Measurements from ENCODE around the gene NR2F2. TPM values are rescaled to one million over a fixed set of nuclear protein-coding genes. Genes with fewer than 3 reads are reported as not detected.

The NR2F2 gene
- total RNA-seq, 1 donor from 2014 or later, result 39.8 TPM

DNA sequence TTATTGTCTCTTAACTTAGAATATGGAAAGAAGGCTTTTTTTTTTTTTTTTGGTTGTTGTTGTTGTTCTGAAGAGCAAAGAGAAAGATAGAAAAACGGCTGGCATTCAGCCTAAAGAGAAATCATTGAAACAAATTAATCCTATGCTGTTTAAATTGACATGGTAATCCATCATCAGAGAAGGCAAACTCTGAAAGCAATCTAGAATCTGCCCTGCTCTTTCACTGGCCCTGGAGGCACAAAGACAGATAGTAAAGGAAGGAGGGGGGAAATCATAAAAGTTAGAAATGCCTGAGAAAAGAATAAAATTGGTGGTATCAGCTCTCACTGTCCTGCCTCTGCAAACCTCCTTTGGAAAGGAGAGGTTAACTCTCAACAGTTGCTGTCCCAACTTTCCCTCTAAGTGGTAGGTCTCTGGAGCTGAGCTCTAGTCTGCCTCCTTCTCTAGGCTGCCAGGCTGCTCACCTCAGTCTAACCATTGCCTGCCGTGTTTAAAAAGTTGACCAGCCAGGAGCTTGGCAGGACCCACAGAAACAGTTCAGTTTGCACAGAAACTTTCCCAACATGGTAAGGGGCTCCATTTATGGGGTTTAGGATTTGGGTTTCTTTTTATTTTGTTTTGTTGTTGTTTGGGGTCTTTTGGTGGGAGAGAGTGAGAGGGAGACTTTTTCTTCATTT lies 13.4 kb upstream of the NR2F2 start:
- no peaks in the 10 kb centered on the region for H3K27me3 ChIP-seq
- H3K4me1 ChIP-seq, result no peaks in the 10 kb centered on the region
- no peaks in the 10 kb centered on the region for H3K36me3 ChIP-seq
- intact Hi-C loops (cut with DNase I), result no loop called here
- peak overlapping the region; percentile 10 for H3K27ac ChIP-seq
- no peak for TF ChIP-seq POLR2AphosphoS5 (IDR thresholded peaks at IDR 0.05; ENCODE audit: insufficient read depth in 1 of 2, low read depth in 1 of 2)
- TF ChIP-seq CTCF (IDR thresholded peaks at IDR 0.05), result no peak
- TF ChIP-seq POLR2A (IDR thresholded peaks at IDR 0.05), result no peak
- H3K4me3 ChIP-seq, result peak overlapping the region in 1 of 2 donors; percentile 5
- no peaks in the 10 kb centered on the region for H3K9me3 ChIP-seq
- DNase-seq (ENCODE audit: extremely low spot score in 2 of 2), result no peak

DNA sequence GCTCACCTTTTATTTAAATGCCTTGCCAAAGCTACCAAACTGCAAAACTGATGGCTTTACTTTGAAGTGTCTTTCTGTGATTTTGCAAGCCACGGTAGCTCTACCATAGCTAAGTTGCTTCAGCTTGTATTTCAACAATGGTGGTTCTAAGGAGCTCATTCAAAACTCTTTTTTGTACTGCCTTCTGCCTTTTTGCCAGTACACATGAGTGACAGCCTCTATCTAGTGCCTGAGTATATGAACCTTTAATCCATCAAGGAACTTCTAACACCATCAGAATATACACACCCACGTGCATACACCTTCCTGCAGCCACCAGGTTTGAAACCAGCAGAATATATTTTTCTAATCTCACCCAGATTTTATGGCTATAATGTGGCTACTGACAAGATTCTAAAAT lies 10.4 kb upstream of the NR2F2 start:
- intact Hi-C loops (cut with DNase I), result loop anchor here (10.0 kb wide), 3 partner anchors 475 to 1295 kb away; no protein-coding TSS in a partner anchor
- H3K9me3 ChIP-seq, result no peaks in the 10 kb centered on the region
- H3K36me3 ChIP-seq, result no peaks in the 10 kb centered on the region
- peak overlapping the region; percentile 94 for H3K27ac ChIP-seq
- TF ChIP-seq CTCF (IDR thresholded peaks at IDR 0.05), result no peak
- peaks cover 23% of the 10 kb centered on the region for H3K4me1 ChIP-seq
- H3K27me3 ChIP-seq, result no peaks in the 10 kb centered on the region
- peak overlapping the region in 1 of 2 donors; percentile 71 for H3K4me3 ChIP-seq
- no peak for DNase-seq (ENCODE audit: extremely low spot score in 2 of 2)

DNA sequence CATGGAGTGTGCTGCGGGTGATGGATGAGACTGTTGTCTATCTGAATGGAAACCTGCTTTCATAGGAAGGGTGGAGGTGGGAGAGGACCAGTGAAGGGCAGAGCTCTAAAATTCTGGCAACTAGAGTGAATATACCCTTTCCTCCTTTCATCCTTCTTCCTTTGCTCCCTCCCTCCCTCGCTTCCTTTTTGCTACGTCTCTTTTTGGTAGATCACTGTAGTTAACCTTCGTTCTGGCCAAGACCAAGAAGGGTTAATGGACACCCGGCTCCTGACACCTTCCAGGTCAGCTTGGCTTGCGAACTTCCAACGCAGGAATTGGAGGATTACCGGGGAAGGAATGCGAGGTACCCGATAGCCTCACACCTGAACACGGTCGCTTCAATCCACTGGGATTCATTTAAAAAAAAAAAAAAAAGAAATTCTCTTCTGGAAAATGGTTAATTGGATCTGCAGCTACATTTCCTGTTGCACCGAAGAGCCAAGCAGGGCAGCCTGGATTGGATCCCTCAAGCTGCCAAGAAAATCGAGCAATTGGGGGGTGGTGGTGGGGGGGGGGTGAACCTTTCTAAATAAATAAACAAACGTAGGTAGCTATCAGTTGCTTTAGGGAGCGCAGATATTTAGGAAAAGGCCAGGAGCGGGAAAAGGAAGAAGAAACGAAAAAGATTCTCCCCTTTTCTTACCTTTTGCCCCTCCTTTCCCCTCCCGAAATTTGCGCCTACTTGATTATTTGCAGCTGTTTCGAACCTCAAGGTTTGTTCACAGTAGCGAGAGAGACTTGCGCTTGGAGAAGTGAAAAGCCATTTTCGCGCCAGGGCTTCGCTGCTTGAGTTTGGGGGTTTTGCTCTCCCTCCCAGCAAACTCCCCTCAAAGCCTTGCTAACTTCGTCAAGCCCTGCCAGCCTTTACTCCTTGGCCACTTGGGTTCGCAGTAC lies 9.5 kb upstream of the NR2F2 start:
- intact Hi-C loops (cut with DNase I), result loop anchor here (10.0 kb wide), 3 partner anchors 476 to 1296 kb away; no protein-coding TSS in a partner anchor
- no peaks in the 10 kb centered on the region for H3K36me3 ChIP-seq
- H3K27ac ChIP-seq, result peak overlapping the region; percentile 94
- H3K4me1 ChIP-seq, result peaks cover 23% of the 10 kb centered on the region
- DNase-seq (ENCODE audit: extremely low spot score in 2 of 2), result no peak
- H3K4me3 ChIP-seq, result peak overlapping the region; percentile 64 to 71
- H3K27me3 ChIP-seq, result no peaks in the 10 kb centered on the region
- TF ChIP-seq CTCF (IDR thresholded peaks at IDR 0.05), result no peak
- H3K9me3 ChIP-seq, result no peaks in the 10 kb centered on the region

DNA sequence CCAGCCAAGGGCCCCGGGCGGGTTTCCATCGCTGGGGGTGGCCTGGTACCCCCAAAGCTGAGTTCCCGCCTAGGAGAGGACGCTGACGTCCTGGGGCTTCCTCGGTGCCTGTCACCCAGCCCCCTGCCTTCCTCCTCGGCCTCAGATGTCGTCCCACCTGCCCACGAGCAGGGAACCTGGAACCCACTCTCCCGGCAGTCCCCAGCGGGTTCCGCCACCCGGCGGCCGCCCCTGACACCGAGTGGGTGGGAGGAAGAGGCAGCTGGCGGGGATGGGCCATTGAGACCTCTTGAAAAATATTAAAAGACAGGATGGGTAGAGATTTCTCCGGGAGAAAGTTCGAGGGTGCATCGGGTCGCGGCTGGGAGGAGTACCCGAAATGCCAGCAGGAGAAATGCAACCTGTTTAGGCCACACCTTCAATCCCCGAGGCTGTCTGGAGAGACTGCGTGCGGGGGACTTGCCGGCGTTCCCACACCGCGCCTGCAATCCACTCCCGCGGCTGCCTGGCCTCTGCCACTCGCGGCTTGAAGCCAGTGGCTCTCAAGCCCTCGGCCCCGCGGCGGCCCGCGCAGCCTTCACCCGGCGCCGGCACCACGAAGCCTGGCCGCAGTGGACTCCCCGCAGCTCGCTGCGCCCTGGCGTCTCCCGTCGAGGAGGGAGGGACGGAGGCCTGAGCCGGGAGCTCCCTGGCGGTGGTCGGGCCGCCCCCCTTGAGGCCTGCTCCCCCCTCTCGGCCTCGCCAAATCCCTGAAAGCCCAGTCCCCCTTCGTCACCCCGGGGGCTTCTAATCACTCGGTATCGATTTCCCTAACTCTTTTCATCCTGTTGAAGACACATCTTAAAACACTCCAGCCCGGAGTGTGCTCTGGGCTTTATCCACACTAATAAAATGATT lies 8.6 kb upstream of the NR2F2 start:
- Histone ChIP-seq H3K27me3 (no peaks in the 10 kb centered on the region), H3K4me3 (peak overlapping the region; percentile 64 to 71), H3K36me3 (no peaks in the 10 kb centered on the region), H3K4me1 (peaks cover 23% of the 10 kb centered on the region), H3K9me3 (no peaks in the 10 kb centered on the region), H3K27ac (peak overlapping the region; percentile 94)
- intact Hi-C loops (cut with DNase I), result loop anchor here (10.0 kb wide), 3 partner anchors 477 to 1297 kb away; no protein-coding TSS in a partner anchor
- DNase-seq (ENCODE audit: extremely low spot score in 2 of 2), result no peak
- no peak for TF ChIP-seq POLR2A (IDR thresholded peaks at IDR 0.05)
- peak in 1 of 2 donors; percentile 54 for TF ChIP-seq POLR2AphosphoS5 (IDR thresholded peaks at IDR 0.05; ENCODE audit: insufficient read depth in 1 of 2, low read depth in 1 of 2)

Measured in vagina (tissue), 2 donors.